ENCODE data around the gene NKX2-4.

Gene NKX2-4

GRCh38 chr20:21397341-21398108, at the start of gene NKX2-4:
Gene NKX2-4 (minus strand): TSS chr20:21397526. CDS start chr20:21397399, 127 bp downstream.
- no peak within 1 kb of the TSS for H3K4me3 ChIP-seq (ENCODE audit: low read length)
- TF ChIP-seq, protein P1, sequence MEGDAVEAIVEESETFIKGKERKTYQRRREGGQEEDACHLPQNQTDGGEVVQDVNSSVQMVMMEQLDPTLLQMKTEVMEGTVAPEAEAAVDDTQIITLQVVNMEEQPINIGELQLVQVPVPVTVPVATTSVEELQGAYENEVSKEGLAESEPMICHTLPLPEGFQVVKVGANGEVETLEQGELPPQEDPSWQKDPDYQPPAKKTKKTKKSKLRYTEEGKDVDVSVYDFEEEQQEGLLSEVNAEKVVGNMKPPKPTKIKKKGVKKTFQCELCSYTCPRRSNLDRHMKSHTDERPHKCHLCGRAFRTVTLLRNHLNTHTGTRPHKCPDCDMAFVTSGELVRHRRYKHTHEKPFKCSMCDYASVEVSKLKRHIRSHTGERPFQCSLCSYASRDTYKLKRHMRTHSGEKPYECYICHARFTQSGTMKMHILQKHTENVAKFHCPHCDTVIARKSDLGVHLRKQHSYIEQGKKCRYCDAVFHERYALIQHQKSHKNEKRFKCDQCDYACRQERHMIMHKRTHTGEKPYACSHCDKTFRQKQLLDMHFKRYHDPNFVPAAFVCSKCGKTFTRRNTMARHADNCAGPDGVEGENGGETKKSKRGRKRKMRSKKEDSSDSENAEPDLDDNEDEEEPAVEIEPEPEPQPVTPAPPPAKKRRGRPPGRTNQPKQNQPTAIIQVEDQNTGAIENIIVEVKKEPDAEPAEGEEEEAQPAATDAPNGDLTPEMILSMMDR (IDR thresholded peaks at IDR 0.05; ENCODE audit: insufficient read depth, low read depth, low read length, missing control alignments): no peak
- DNase-seq (ENCODE audit: low read depth): no peak

DNA sequence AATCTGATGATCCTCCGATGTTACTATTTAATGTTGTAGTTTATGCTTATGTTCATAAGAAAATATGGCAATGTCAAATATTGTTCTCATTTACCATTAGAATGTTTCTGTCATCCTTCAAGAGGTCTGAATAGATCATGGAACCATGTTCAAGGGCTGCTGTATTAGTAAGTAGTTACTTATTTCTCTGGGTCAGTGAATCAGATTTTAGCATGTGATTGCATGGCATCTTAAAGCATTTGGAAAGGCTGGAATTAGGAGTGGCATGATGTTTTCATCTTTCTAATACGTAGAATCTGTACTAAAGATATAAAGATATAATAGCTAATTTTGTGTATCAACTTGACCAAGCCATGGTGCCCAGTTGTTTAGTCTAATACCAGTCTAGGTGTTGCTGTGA, 40.5 kb upstream of the NKX2-4 start:
- no peak for DNase-seq (ENCODE audit: low read depth)
- no peak overlapping the region for H3K4me3 ChIP-seq (ENCODE audit: low read length)
- TF ChIP-seq, protein P1 (IDR thresholded peaks at IDR 0.05; ENCODE audit: insufficient read depth, low read depth, low read length, missing control alignments): no peak

GRCh38 chr20:21437248-21437647, 39.9 kb upstream of the NKX2-4 start:
- TF ChIP-seq, protein P1 (IDR thresholded peaks at IDR 0.05; ENCODE audit: insufficient read depth, low read depth, low read length, missing control alignments): no peak
- DNase-seq (ENCODE audit: low read depth): no peak
- H3K4me3 ChIP-seq (ENCODE audit: low read length): no peak overlapping the region

- TF ChIP-seq, protein P1 (IDR thresholded peaks at IDR 0.05; ENCODE audit: insufficient read depth, low read depth, low read length, missing control alignments): no peak
- DNase-seq (ENCODE audit: low read depth): peak; percentile 86
- H3K4me3 ChIP-seq (ENCODE audit: low read length): no peak overlapping the region
These were observed 38.9 kb upstream of the NKX2-4 start for GRCh38 chr20:21436205-21436604.

- DNase-seq (ENCODE audit: low read depth): no peak
- no peak overlapping the region for H3K4me3 ChIP-seq (ENCODE audit: low read length)
- TF ChIP-seq, protein P1 (IDR thresholded peaks at IDR 0.05; ENCODE audit: insufficient read depth, low read depth, low read length, missing control alignments): no peak
These were observed 38.2 kb upstream of the NKX2-4 start for GRCh38 chr20:21435576-21435975.

DNA sequence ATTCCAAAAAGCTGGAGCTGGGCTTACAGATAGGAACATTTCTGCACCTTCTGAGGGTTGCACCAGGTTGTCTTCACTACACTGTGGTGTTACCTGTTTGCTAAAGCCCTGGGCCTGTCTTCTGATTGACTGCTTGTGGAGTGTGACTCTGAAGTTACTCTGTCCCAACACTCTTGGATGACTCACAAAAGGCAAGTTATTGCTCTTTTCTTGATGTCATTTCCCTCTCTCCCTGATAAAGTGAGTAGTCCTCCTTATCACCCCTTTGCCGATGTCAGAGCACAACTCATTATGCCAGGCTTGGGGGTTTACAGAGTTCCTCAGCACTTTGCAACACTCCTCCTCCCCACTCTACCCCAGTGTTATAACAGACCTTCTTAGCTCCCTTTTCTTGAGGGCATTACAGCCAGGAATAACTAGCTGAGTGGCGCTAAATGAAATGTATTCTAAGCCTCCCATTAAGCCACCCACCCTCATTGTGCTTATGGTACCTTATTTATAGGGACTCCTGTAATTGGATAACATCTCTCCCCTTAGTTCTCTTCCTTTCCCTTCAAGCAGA, 36.1 kb upstream of the NKX2-4 start:
- TF ChIP-seq, protein P1 (IDR thresholded peaks at IDR 0.05; ENCODE audit: insufficient read depth, low read depth, low read length, missing control alignments): no peak
- H3K4me3 ChIP-seq (ENCODE audit: low read length): no peak overlapping the region
- DNase-seq (ENCODE audit: low read depth): peak; percentile 80

Measured in epithelial cell of esophagus (primary cell).